Activated CD4-positive, CD25-positive, alpha-beta regulatory T cell treated with anti-CD3 and anti-CD28 coated beads, Interleukin-2, amount 50 U/mL, for 72 hours (primary cell): ENCODE data around the gene CSPG4.
"Not testable (repeated sequence)": the region's sequence is repeated elsewhere in the genome, so short reads cannot be mapped to it uniquely, and the experiment has no call there.

Source experiments
- DNase-seq: peaks from one replicate; pipeline ENCODE4 v3.0.0; 2021

The CSPG4 gene

DNA sequence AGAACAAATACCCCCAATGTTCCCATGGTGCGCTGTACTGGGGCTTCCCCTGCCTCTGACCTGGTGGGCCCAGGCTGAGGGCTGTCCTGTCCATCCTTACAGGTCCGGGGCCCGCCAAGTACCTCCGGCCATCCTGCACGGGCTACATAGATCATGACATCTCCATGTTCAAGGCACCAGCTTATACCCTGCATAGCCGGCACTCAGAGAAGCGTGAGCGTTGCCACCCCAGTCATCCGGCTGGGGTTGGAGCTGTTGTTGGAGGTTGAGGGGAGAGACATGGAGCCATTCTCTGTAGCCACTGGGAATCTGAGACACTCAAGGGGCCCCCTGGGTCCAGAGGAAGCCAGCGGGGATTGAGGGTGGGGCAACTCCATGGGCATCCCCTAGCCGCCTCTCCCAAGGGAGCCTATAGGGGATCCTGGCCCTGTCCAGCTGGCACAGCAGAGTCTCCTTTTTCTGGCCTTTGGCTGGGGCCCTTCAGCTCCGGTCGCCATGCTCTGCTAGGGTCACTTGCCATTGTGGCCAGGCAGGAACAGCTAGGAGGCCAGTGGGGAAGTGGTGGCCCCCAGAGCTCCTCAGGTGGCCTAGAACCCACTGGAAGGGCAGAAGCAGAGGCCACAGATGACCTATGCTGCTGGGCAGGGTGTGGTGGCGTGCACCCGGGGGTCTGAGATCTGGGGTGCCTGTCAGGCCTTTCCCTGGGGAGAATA, 12.5 kb upstream of the CSPG4 start:
- DNase-seq, result no peak

DNA sequence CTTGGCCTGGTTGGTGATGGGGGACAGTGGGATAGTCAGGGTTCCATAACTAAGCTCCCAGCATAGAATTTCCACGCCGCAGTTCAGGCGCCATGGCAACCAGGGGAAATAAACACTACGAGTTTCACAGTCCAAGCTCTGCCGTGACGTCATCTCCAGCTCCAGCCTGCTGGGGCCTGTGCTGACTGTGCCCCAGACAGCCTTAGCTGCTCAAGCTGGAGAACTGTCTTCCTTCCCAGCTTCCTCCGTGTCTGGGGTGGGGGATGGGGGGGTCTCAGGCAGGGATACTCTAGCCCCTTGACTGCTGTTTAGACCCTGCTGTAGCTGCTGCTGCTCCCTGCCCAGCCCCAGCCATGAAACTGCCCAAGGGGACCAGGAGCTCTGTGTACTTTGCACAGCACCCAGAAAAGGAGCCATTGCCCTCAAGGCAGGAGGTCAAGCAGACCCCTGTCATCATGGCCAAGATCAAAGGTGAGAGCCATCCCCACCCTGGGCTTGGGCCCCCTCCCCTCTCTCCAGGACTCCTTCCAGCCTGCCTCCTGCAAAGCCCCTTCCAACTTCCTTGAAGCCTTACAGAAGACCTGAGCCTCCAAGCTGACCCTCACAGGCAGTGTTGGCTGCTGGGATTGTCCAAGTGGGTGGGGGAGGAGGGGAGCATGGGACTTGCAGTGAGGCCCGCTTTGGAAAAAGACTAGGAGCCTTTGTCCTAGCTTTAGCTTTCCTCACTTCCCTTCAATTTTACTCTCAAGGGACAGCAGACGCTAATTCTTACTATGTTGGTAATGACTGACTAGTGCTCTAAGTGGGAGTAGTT, 11.4 kb upstream of the CSPG4 start:
- DNase-seq, result no peak

DNA sequence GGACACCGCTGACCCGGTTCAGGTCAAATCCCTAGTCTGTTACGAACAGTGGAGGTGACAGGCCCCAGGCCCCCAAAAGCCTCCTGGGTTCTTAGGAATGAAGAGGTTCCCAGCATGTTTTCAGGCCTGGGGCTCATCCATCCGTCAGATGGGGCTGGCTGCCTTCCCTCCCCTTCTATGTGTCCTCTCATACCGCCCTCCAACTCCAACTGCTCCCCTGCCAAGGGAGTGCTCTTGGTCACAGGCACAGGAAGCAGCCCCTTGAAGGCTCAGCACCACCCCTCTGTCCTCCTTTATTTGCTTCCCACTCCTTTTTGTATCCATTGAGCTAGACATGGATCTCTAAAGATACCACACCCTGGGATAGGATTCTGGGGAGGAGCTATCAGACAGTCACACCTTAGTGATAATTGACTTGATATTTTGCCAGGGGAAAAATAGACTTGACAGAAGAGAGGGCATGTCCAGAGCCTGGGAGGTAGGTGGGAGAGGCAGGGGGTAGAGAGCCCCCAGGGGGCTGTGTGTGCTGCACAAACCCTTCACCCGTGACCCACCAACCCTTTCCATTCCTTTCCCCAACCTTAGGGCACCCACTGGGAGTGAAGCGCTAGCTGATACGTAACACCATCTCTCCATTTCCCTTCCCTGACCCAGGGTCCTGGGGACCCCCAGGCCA, 10.7 kb upstream of the CSPG4 start:
- DNase-seq, result no peak

DNA sequence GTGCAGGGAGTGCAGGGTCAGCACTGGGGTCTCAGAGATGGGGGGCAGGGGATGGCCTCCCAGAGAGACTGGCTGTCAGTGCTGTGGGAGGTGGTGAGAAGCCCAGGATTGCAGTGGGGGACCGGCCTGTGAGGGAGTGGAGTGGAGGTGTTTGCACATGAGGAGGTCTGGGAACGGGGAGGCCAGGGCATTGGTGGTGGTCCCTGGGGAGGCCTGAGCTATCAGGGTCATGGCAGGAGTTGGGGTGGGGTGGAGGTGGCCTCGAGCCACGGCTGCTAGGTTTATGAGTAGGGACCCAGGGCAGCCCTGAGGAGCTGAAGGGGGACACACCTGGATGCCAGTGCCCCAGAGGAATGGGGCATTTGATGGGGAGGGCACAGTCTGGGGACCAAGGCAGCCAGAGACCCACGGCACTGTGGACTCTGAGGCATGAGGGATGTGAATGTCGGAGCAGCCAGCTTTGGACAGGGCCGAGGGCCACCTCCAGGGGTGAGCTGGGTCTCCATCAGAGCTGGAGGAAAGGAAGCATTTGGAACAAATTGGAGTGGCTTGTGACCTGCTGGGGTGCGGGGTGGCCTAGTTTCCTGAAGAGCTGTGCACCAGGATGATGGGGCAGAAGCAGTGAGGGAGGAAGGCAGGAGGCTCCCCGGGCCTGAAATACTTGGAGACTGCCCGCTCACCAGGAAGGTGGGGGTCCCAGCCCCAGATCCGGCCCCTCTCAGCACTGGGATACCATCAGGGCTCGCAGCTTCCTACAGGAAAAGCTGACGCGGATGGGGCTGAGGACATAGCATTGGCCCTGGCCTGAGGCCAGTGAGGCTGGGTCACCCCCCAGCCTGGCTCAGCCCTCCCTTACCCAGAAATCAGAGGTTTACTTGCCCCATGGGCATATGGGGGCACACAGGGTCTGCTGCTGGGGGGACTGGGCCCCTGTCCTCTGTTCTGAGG, 9.5 kb upstream of the CSPG4 start:
- DNase-seq, result no peak

DNA sequence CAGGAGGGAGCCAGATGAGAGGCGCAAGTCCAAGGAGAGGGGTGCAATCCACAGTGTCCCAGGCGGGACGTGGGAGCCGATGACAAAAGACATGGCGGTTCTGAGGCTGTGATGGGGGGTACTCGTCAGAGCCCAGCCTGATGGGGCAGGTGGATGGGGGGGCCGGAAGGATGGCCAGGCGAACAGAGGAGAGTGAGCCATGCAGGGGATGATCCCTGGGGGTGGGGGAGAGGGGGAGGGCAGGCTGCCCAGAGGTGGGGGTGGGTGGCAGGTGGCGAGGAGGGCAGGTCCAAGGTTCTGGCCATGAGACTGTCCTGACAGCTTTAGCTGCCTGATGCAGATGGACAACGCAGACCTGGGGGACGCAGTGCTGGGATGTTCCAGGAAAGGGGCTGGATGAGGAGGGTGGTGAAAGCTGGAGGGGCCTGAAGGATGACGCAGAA, 8.9 kb upstream of the CSPG4 start:
- no peak for DNase-seq

DNA sequence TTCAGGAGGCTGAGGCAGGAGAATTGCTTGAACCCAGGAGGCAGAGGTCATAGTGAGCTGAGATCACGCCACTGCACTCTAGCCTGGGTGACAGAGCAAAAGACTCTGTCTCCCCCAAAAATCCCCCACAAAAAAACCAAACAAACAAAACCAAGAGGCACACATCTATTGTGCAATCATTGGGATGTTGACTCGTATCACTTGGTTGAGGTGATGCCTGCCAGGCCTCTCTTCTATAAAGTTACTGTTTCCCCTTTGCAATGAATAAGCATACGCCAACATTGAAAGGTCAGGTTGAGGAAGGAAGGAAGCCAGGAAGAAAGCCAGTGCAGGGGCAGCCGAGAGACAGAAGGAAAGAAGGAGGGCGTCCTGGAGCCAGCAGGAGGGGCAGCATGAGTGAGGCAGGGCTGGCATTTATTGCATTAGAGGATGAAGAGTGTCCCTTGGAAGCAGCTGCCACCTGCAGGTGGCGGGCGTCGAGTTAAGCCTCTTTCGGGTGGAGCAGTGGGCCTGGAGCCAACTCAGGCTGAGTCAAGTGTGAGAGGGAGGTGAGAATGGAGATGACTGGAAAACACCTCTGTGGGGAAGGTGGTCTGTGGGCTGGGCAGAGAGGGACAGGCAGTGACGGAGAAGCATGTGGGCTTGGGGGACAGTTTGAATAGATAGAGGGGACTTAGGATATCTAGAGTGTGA, 8.3 kb upstream of the CSPG4 start:
- no peak for DNase-seq

DNA sequence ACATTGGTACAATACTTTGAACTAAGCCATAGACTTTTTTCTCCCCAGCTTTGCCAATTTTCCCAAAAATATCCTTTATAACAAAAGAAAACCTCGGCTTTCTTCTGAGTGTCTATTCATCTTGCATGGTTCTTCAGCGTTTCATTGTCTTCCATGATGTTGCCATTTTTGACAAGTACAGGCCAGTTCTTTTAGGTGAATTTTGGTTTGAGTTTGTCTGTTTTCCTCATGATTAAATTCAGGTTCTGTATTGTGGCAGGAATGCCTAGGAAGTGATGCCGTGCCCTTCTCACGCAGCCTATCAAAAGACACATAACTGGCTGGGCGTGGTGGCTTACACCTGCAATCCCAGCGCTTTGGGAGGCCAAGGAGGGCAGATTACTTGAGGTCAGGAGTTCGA, 7.6 kb upstream of the CSPG4 start:
- no peak for DNase-seq

DNA sequence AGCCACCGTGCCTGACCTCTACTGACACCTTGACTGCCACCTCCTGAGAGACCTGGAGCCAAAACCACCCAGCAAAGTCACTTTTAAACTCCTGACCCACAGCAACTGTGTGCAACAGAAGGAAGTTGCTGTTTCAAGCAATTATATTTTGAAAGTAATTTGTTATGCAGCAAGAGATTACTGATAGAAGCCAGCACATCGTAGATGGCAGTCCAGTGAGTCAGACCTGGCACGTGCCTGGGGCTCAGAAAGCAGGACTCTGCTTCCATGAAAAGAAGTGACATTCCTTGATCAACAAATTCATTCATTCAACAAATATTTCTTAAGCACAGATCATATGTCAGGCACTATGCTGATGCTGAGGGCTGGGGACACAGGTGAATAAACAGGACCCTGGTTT, 5.7 kb upstream of the CSPG4 start:
- no peak for DNase-seq

DNA sequence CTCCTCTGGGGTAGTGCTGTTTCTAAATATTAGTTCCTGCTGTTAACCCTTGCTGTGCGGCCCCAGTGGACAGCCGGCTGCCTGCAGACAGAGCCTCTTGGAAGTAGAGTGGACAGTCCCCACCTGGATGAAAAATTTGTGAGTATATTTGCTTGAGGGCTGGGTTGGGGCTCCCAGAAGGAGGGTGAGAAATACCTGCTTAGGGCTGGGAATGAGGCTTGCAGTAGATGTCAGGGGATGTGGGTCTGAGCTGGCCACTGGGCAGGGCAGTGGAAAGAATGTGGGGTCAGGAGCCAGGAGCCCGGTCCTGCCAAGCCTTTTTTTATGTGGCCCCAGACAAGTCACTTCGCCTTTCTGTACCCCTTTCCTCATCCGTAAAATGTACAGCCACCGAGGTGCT, 4.4 kb upstream of the CSPG4 start:
- not testable (repeated sequence) for DNase-seq

DNA sequence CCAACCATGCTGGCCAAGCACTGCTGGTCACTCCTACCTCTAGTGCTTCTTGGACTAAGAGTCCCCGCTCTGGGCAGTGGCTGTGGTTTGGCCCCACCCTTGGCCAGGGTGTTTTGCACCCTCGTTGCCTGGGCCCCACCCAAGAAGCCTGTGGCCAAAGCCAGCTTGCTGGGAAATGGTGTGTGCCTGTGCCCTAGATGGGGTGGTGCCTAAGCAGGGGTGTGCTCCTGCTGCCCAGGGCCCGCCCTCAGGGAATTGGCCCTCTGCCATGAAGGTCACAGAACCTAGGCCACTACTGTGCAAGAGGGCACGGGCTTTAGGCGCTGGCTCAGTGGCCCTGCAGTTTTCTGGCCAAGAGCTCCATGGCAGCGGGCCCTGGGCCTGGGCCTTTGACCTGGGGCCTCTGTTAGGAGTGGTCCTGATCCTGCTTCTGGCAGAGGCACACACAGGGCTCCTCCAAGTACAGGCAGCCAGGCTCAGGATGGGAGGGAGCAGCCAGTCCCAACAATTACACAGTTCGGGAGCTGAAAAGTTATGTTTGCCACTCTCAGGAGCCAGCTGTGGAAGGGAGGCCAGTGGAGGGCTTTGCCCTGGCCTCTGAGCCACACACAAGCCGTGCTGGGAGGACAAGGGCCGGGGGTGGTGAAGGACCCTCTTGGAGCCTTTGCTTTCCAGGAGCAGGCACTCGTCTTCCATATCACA, 3.8 kb upstream of the CSPG4 start:
- not testable (repeated sequence) for DNase-seq

DNA sequence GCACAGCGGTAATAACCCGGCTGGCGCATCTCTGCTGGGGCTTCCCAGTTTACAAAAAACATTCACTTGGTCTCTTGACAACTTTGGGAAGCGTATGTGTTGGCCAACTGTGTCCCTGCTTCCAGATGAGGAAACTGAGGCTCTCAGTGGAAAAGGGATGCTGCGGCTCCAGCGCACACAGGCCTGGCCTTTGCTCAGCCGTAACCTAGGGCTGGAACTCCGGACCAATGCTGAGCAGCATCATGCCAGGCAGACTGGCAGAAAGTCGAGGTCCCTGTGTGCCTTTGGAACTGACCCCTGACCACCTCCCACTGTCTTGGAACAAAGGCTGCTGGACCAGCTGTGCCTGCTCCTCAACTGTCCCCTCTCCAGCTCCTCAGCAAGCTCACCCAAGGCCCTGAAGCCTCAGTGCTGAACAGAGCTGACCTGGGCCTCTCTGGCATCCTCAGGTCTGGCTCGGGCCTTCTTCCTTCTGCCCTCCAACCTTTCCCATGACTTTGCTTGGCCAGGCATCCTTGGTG, 2.7 kb upstream of the CSPG4 start:
- not testable (repeated sequence) for DNase-seq

DNA sequence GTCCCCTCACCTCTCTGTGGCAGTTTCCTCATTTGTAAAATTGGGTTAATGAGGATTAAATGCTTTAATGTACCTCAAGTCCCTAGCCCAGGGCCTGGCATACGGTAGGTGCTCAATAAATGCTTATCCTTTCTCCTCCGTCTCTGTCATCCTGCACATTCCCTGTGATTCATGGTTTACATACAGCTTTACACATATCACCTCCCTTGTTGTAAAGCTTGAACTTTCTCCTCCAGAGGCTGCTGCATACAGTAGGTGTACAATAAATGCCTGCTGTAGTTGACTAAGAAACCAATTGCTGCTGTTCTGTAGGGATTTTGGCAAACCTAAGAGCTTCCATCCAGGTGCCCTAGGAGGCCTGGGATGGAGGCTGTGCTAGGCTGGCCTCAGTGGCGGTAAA, 1.5 kb upstream of the CSPG4 start:
- DNase-seq, result no peak

DNA sequence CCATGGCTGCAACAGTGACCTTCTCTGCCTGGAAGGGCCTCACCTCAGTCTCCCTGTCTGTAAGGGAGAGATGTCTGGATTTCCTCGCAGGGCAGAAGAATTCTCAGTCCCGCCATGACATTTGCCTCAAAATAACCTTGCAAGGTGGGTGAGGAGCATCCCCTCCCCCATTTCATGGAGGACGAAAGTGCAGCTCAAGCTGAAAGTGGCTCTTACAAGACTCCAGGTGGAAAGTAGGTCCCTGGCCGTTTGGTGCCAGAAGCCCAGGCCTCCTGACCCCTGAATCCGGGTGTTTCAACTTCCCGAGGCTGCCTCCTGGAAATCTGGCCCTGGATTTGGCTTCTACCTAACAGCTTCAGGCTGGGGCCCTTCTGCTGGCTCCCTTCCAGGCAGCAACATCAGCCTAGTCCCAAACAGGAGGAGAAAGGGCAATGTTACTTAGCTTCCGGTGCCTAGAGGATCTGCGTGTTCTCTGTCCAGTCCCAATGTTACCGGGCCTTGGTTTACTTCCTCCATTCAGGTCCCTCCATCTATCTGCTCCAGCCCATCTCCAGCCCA, 769 bp upstream of the CSPG4 start:
- DNase-seq, result no peak

DNA sequence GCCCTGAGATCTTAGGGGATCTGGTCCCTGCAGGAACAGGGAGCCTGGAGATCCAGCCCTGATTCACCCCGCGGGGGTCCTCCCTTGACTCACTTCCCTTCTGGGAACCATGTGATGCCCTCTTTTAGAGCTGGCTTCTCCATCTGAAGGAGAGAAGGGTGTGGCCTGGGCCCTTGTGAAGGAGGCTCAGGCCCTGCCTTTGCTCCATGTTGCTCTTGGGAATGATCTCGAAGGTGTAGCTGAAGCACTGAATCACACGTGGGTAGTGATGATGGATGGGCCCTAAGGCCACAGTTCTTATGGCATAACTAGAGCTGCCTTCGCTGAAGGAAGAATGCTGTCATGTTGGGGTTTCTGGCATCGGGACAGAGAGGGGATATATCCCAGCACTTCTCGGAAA, 1.2 kb downstream of the CSPG4 start:
- DNase-seq, result not testable (repeated sequence)

DNA sequence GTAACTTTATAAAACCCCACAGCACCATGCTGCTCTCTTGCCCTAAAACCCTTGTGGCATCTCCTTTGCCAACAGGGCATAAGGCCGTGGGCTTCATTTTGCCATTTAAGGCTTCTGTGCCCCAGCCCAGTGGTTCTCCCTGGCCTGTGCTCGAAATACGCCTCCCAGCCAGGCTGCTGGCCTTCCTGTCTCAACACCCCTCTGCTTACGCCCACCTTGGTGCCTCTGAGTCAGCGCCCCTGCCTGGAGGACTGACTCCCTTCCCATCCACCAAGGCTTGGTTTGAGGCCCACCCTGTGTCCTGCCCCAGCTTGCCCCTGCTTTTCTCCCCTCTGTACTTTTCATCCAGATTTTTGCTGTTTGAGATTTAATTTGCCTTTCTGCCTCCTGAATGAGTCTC, 1.8 kb downstream of the CSPG4 start:
- not testable (repeated sequence) for DNase-seq

DNA sequence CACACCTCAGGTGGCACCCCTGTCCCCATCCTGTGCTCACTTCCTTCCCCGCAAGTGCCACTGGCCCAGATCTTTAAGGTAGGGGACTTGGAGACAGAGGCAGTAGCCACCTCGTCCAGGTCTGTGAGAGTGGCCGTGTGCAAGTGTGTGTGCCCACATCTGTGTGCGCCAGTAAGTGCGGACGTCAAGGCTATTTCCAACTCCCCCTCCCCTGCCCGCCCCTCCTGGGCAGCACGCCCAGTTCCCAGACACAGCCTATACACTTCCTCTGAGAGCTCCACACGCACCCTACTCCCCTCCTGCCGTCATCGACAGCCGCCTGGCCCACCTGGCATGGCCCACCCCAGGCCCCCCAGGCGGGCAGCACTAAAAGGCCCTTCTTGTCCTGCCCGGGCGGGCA, 3.2 kb downstream of the CSPG4 start:
- not testable (repeated sequence) for DNase-seq

DNA sequence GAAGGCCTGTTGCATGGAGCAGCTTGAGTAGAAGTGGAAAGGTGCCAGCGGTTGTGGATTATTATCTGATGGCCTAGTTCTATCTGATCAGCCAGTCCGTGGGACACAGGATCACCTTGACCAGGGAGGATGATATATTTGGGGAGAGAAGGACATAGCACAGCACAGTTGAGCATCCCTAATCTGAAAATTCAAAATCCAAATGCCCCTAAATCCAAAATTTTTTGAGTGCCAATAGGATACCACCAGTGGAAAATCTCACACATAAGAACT, 6.0 kb downstream of the CSPG4 start:
- DNase-seq, result no peak

DNA sequence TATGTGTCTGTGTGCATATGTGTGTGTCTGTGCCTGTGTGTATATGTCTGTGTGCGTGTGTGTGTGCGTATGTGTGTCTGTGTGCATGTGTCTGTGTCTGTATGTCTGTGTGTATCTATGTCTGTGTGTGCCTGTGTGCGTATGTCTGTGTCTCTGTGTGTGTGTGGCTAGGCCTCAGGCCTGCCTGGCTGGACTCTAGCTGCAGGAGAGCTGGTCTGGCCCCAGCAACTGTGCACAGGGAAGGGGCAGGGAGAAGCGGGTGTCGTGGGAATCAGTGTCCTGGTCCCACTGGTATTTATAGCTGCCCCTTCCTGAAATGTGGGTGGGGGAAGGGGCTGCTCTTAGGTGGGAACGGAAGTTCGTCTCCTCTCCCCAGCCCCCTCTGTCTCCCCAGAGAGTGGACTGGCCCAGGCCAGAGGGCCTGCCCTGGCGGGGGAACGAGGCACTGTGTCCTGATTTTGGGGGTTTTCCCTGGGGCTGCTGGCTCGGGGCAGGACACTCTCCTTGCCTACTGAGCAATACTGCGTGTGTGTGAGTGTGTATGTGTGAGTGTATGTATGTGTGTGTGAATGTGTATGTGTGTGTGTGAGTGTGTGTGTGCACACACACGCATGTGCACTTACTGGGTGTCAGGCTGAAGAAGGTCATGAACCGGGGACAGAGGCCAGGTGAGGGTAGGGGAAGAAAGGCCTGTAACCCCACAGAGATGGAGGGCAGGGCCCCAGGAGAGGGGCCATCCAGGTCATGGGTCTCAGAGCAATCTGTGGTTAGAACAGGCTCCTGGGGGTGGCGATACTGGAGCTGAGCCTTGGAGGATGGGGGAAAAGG, 6.6 kb downstream of the CSPG4 start:
- no peak for DNase-seq

DNA sequence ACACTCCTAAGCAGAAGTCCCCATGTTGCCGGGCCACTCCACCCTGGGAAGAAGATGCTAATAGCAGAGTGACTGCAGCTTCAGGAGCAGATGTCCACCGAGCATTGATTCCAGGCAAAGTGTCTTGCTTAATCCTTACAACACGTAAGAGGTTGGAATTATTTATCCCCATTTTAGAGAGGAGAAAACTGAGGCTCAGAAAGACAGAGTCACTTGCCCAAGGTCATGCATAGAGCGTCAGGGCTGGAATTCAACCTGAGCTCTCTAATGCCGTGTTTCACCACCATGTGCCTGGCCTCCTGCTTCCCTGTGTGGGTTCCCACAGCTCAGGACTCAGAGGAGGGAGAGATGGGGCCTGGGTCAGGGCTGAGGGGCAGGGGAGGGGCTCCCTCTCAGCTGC, 7.3 kb downstream of the CSPG4 start:
- not testable (repeated sequence) for DNase-seq

DNA sequence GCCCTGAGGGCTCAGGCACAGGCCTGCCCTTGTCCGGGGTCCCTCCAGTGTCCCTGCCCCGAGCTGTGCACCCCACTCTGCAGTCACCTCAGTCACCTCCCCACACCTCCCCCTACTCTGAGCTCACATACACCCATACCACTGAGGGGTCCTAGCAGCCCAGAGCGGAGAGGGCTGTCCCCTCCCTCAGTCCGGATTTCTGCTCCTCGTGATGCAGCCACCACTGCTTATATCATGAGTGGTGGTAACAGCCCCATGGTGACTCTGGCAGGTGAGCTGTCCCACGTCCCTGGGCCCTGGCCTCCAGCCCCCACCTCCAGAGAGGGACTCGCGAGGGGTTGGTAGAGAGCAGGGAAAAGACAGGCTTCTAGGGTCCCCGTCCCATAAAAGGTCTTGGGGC, 8.0 kb downstream of the CSPG4 start:
- DNase-seq, result no peak
